ENCODE data around the gene APBB2.
A peak's percentile ranks its signal among the peaks of the same experiment; 100 is the strongest.

APBB2 gene

GRCh38 chr4:40987151-40987550 lies 227.2 kb downstream of the APBB2 start:
- Histone ChIP-seq H3K4me2 (no peak overlapping the region), H2AFZ (ENCODE audit: low read depth) (no peak overlapping the region)

GRCh38 chr4:40986375-40986774 lies 228.0 kb downstream of the APBB2 start:
- Histone ChIP-seq H4K20me1 (ENCODE audit: insufficient read depth) (no peaks in the 10 kb centered on the region), H3K27ac (no peak overlapping the region), H2AFZ (ENCODE audit: low read depth) (no peak overlapping the region), H3K9ac (no peak overlapping the region), H3K4me1 (ENCODE audit: low read depth, poor library complexity, severe bottlenecking) (no peaks in the 10 kb centered on the region), H3K79me2 (ENCODE audit: insufficient read depth, low read depth) (no peaks in the 10 kb centered on the region), H3K4me3 (IDR thresholded peaks at IDR 0.05; ENCODE audit: insufficient read depth, low read depth, low read length) (no peak overlapping the region), H3K4me2 (no peak overlapping the region), H3K36me3 (ENCODE audit: insufficient read depth) (no peaks in the 10 kb centered on the region), H3K27me3 (ENCODE audit: insufficient read depth, low read depth) (no peaks in the 10 kb centered on the region)
- TF ChIP-seq CTCF (conservative IDR thresholded peaks at IDR 0.05; ENCODE audit: low read depth, low read length), result no peak

More at GRCh38 chr4:40987151-40987550, 227.2 kb downstream of the APBB2 start:
- H3K9ac ChIP-seq, result no peak overlapping the region
- no peaks in the 10 kb centered on the region for H3K79me2 ChIP-seq (ENCODE audit: insufficient read depth, low read depth)
- H3K27me3 ChIP-seq (ENCODE audit: insufficient read depth, low read depth), result no peaks in the 10 kb centered on the region
- no peak for TF ChIP-seq CTCF (conservative IDR thresholded peaks at IDR 0.05; ENCODE audit: low read depth, low read length)
- H3K36me3 ChIP-seq (ENCODE audit: insufficient read depth), result no peaks in the 10 kb centered on the region
- H3K4me3 ChIP-seq (IDR thresholded peaks at IDR 0.05; ENCODE audit: insufficient read depth, low read depth, low read length), result no peak overlapping the region
- H4K20me1 ChIP-seq (ENCODE audit: insufficient read depth), result no peaks in the 10 kb centered on the region
- H3K4me1 ChIP-seq (ENCODE audit: low read depth, poor library complexity, severe bottlenecking), result peaks cover 3% of the 10 kb centered on the region
- no peak overlapping the region for H3K27ac ChIP-seq

- Histone ChIP-seq H2AFZ (ENCODE audit: low read depth) (no peak overlapping the region), H3K36me3 (ENCODE audit: insufficient read depth) (no peaks in the 10 kb centered on the region), H3K4me1 (ENCODE audit: low read depth, poor library complexity, severe bottlenecking) (no peaks in the 10 kb centered on the region), H3K27me3 (ENCODE audit: insufficient read depth, low read depth) (no peaks in the 10 kb centered on the region), H3K27ac (no peak overlapping the region), H3K4me3 (IDR thresholded peaks at IDR 0.05; ENCODE audit: insufficient read depth, low read depth, low read length) (no peak overlapping the region), H3K79me2 (ENCODE audit: insufficient read depth, low read depth) (no peaks in the 10 kb centered on the region), H3K9ac (no peak overlapping the region), H3K4me2 (no peak overlapping the region), H4K20me1 (ENCODE audit: insufficient read depth) (no peaks in the 10 kb centered on the region)
- TF ChIP-seq CTCF (conservative IDR thresholded peaks at IDR 0.05; ENCODE audit: low read depth, low read length), result no peak
These were observed 230.3 kb downstream of the APBB2 start for GRCh38 chr4:40984051-40984450.

- Histone ChIP-seq H3K9ac (no peak overlapping the region), H3K27ac (no peak overlapping the region), H4K20me1 (ENCODE audit: insufficient read depth) (no peaks in the 10 kb centered on the region), H3K36me3 (ENCODE audit: insufficient read depth) (no peaks in the 10 kb centered on the region), H3K4me1 (ENCODE audit: low read depth, poor library complexity, severe bottlenecking) (no peaks in the 10 kb centered on the region), H3K27me3 (ENCODE audit: insufficient read depth, low read depth) (no peaks in the 10 kb centered on the region), H2AFZ (ENCODE audit: low read depth) (no peak overlapping the region), H3K4me3 (IDR thresholded peaks at IDR 0.05; ENCODE audit: insufficient read depth, low read depth, low read length) (no peak overlapping the region), H3K79me2 (ENCODE audit: insufficient read depth, low read depth) (no peaks in the 10 kb centered on the region), H3K4me2 (no peak overlapping the region)
- peak; percentile 37; the same call in 1 of the 2 replicates for TF ChIP-seq CTCF (conservative IDR thresholded peaks at IDR 0.05; ENCODE audit: low read depth, low read length)
These were observed 233.9 kb downstream of the APBB2 start for GRCh38 chr4:40980318-40980883.

Data from KMS-11 (cell line).